HG03460 (cell line): ENCODE data around the gene AKAP13.
"Not testable (repeated sequence)": the region's sequence is repeated elsewhere in the genome, so short reads cannot be mapped to it uniquely, and the experiment has no call there.

Experiments used
- ATAC-seq: cut with Tn5 transposase; IDR thresholded peaks from one replicate; pipeline ENCODE4 v1.9.1; 2021; ENCODE audit not compliant: unreplicated experiment

The AKAP13 gene

DNA sequence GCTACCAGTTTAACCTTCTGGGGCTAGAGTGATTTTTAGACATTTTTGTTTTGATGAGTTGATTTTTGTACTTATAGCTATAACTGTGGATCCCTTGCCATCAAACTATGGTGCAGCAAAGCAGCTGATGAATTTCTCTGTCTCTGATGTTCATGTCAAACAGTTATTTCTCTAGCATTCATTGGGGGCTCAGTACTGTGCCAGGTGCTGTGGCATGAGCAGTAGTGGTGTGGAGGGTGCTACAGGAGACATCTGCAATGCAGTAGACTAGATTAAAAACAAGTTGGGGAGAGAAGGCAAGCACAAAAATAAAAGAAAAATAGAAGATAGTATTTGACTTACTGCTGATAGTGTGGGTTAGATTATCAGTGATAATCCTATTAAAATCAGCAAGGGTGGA, 95.3 kb downstream of the AKAP13 start:
- ATAC-seq, result no peak

DNA sequence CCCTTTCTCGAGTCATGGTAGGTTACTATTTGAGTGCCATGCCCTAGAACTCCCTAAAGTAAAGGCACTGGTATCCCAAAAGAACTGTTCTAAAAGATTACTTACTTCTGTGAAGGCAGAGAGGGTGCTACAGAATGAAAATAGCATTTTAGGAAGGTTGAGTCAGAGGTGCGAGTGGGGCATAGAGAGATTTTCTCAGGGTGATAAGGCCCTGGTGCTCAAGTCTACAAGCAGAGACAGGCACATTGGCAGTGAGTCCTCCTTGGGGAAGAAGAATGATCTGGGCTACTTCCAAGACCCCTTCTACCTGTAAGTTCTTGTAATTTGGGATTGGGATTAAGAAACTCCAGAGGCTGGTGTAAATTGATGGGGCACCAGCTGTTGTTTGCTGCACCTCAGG, 96.7 kb downstream of the AKAP13 start:
- ATAC-seq, result no peak

DNA sequence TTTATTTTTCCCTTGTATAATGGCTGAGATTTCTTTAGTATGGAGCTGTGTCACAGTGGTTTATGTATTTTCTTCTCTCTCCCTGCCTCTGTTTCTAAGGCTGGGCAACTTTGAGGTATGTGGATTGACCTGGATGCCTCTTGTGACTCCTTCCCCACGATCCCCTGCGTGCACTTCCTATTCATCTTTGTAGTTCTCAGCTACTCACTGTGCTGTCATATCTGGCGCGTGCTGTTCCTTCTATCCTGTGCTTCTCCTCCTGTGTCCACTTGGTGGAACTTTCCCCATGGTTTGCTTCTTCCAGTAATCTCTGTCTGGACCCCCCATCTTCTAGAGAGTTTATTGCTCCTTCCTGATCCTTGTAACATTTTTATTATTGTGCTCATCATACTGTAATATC, 97.3 kb downstream of the AKAP13 start:
- no peak for ATAC-seq

DNA sequence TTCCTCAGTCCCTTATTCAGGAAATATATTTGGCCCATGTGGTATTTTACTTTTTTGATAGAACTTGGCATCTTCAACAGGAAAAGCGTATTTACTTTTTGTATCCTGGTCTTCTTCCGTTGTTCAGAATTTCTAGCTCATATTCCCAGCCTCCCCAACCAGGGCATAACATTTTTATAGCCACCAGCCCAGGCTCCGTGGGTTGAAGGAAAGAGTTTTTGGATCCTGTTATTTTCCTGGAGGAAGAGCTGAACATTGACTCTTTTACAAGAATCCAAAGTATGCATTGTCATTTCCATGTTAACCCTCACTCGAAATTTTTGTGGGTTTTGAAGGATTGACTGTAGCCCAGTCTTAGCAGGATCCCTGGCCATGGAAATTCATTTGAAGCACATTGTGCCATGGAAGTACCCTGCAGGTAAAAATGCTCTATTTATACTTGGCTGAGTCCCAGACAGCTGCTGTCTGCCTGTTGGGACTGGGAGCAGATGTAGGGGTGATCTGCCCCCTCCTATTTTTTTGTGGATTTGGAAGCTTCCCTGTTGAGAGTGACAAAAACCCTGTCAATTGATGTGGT, 98.8 kb downstream of the AKAP13 start:
- no peak for ATAC-seq

DNA sequence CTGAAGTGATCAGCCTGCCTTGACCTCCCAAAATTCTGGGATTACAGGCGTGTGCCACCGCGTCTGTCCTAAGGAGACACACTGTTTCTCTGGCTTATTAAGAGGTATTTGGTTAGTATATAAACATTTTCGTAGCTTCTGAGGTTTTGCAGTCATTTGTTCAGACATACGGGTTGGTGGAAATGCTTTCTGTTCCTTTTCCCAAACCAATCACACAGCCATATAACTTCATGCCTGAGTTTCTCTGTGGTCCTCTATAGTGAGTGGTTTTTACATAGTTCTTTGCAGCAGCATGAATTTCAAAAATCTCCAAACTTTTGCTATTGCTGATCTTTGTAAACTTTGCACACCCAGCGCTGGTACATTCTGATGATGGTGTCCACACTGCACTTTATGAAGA, 100.5 kb downstream of the AKAP13 start:
- ATAC-seq, result no peak

DNA sequence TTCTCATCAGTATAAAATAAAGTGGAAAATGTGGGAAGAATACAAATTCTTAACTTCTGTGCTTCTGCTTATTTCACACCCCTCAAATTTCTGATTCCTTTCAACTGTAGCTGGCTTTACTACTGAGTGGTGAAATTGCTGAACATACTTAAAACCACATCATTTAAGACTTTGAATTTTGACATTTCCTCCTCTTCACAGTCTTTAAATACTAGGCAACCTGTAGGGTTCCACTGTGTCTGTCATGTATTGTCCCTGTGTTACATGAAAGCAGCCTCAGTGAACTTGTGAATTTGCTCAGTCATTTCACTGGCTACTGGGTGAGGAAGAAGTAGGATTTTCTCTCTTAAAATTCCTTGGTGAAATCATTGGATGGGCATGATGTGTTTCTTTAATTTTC, 101.1 kb downstream of the AKAP13 start:
- ATAC-seq, result not testable (repeated sequence)

DNA sequence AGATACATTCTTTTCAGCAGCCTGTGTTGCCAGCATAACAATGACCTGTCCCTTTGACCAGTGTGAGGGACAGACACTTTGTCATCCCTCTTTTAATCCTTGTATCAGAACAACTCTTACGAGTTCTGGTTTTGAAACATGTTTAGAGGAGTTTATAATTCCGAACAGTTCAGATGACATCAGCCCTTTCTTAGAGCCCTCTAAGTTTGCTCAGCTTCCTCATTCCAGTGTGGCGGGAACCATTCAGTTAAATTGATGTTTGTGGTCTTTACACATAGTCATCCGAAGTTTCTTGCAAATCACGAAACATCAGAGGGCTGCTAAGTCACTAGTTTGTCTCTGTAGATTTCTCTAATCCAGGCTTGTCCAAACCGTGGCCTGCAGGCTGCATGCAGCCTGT, 102.5 kb downstream of the AKAP13 start:
- no peak for ATAC-seq

DNA sequence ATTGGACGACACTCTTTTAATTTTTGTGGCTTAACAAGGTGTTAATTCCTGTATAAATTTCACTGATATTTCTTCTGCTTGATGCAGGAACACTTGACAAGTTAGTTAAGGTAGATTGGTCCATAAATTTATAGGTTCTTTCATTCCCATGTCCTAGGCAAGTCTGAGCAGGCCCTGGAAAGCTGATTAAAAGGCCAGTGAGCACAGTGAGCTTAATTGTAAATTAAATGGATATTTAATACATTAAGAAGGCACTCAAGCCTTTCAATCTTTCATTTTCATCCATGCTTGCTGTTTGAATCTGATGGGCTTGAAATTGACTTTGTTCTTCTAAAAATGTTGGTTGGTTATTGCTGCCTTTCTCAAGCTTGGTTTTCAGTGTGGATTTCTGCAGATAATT, 103.6 kb downstream of the AKAP13 start:
- ATAC-seq, result not testable (repeated sequence)

DNA sequence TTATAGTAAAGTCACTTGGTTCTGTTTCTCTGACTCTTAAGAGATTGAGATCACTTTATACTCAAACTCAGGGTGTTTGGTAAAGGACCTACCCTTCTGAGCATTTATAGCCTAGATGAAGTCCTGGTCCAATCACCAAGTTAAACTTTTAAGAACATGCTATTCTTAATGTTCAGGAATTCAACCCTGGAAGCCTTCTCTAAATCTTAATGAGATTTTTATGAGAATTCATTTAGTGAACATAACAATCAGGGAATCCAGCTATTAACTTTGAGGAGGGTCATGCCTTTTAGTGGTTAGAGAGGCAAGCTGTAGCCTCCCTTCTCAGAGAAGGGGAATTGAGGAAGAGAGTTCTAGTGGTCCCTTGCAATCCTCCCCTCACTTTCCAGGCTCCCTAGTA, 104.5 kb downstream of the AKAP13 start:
- ATAC-seq, result not testable (repeated sequence)

DNA sequence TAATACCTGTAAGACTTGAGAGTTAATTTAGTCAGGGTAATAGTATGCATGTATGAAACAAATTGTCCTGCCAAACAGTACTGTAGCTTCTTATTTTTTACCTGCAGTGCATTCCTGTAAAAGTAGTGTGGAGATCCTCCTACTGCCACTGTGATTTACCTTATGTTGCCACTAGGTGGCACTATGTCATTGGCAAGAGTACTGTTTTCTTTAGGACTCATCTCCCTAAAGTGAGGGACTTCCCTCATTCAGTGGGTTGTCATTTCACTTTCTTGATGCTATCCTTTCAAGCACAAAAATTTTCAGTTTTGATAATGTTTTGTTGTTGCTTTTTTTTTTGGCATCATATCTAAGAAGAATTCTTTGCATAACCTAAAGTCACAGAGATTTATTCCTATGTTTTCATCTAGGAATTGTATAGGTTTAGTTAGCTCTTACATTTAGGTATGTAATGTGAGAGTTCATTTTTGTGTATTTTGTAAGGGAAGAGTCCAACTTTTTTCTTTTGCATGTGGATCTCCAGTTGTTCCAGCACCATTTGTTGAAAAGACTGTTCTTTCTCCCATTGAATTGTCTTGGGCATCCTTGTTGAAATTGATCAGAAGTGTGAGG, 105.7 kb downstream of the AKAP13 start:
- peak; percentile 50 for ATAC-seq

DNA sequence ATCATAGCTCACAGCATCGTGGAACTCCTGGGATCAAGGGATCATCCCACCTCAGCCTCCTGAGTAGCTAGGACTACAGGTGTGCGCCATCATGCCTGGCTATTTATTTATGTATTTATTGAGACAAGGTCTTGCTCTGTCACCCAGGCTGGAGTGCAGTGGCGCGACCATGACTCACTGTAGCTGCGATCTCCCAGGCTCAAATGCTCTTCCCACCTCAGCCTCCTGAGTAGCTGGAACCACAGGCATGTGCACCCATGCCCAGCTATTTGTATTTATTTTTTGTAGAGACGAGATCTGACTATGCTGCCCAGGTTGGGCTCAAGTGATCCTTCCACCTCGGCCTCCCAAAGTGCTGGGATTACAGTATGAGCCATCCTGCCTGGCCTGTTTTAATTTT, 107.4 kb downstream of the AKAP13 start:
- ATAC-seq, result not testable (repeated sequence)

DNA sequence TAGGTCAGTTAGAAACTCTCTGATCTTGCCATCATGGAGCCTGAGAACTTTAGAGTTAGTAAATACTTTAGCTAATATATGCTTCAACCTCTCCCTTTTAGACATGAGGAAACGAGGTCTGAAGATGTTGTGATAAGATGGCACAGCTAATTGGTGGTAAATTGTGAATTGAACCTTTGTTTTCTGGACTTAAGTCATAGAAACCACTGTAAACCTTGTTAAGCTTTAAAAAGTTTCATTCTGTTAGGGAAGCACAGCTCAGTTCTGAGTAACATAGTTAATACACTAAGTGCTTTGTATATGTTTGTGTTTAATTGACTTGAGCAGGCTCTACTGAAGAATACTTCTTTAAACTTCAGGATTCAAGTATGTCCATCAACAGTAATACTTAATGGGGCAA, 108.6 kb downstream of the AKAP13 start:
- ATAC-seq, result no peak

DNA sequence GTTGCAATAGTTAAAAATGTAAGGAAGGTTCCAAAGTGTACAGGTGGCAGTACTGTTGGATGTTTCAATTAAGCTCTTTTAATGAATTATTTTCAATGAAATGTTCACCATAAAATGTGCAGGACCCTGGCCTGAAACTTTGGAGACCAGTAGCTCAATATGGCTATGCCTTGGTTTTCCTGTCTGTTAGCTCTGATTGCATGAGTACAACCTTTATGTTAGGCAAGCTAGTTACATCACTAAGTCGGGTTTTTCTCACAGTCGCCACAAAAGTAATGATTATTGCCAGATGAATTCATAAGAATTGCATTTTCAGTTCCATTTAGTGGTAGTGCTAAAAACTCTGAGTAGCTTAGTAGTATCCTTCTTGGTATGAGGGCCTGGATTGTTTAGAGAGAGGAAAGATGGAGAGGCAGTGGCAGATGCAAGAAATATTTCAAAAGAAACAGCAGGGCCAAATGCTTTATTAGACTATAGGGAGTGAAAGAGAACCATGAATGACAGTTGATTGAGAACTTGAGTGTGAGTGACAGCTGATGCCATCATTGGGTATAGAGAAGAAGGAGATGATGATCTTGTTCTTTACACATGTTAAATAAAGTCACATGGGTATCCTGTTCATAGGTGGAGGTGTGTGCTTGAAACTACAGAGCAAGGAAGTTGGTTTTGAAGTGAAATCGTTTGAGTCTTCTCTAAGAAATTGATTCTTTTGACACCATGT, 109.5 kb downstream of the AKAP13 start:
- no peak for ATAC-seq

DNA sequence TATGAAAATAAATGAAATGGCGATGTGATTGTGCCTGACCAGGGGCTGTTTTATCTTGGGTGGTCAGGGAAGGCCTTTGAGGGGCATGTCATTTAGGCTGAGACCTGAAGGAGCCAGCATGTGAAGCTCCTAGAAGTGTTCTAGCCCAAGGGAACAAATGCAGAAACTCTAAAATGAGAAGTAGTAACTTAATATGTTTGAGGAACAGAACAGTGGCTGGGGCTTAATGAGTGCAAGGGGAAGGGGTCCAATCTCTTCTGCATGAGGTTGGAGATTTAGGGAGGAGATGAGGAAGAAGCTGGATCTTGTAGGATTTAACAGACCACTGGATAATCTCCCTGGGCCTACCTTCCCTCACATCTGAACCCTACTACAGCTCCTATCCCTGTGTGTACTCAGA, 110.5 kb downstream of the AKAP13 start:
- ATAC-seq, result no peak

DNA sequence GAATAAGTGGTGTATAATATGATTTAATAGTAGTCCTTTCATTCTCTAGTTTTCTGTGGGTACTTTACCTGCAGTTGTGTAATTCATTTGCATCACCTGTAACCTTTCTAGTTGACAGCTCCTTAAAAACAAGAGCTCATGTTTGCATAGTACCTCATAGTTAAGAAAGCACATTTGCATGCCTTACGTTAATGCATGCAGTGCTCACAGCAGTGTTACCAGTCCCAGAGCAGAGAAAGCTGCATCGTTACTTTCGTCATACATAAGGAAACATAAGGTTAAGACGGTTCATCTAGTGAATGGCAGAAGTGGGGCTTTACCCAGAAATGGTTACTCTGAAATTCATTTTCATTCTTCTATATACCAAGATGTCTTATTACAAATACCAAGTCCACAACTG, 111.3 kb downstream of the AKAP13 start:
- ATAC-seq, result no peak

DNA sequence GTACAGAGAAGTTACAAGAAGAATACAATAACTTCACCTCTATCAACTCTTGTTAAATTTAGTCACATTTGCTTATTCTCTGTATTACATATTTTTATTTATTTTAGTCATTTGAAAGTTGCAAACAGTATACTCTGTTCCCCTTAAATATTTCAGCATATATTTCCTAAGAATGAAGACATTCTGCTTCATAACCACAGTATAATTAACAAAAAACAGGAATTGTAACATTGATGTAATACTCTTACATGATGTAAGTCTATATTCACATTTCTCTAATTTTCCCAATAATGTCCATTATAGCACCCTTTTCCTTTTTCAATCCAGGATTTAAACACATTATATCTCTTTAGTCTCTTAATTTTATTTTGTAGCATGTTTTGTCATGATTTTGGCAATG, 112.0 kb downstream of the AKAP13 start:
- ATAC-seq, result no peak

DNA sequence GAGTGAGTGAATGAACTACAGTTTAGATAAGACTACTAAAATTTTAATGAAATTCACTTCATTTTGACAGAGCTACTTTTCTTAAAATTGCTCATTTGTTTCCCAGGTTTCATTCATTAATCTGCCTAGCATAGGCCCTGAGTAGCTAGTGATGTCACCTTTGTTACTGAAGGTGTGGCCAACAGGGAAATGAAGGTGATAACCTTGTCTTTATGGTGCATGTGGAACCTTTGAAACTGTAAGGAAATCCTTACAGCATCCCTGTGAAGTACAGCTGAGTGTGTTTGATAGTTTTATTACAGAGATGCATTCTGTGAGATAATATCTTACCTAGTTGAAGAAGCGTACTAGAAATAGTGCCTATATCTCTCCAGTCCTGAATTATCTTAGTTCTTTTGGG, 112.9 kb downstream of the AKAP13 start:
- ATAC-seq, result no peak

DNA sequence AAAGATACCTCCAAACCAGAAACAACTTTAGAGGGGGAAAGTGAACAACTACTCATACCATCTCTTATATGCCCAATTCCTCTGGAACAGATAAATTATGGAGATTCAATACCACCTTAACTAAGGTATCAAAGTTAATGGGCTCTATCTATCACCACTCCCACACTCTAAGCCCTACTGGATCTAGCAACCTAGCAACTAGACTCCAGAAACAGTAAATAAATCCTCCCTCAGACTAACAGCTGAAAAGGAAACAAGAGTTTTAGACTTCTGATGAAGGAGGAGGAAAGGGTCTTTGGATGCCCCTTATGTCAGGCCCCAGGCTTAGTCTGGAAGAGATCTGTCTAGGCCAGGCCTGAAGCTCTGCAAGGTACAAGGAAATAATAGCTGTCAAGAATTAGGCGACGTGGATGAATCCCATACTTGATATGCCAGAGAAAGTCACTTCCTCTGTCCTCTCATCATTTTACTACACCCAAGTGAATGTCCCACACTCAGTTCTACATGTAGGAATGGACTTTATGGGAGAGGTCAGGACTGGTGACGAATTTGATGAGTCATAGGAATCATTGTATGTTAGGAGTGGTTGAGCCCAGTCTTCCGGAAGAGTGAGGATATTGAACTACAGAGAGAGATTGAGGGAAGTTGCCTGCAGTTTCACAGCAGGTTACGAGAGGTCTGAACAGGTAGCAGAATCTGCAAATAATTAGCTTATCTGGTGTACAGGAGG, 113.8 kb downstream of the AKAP13 start:
- ATAC-seq, result no peak

DNA sequence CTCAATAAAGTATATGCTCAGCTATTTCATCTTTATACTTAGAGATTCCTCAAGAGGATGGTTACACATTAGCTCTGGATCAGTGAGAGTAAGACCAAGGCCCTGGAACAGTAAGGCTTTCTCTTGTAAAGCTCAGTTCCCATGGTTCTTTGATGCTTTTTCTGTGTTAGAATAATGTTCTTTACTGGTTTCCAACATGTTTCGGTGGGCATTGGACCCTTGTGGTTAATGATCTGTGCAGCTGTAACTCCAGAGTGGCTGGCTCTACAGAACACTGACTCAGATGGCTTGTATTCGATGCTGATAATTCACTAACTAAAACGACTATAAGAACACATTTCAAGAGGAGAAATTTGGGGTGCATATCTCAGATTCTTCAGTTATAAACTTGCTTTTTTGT, 114.7 kb downstream of the AKAP13 start:
- no peak for ATAC-seq

DNA sequence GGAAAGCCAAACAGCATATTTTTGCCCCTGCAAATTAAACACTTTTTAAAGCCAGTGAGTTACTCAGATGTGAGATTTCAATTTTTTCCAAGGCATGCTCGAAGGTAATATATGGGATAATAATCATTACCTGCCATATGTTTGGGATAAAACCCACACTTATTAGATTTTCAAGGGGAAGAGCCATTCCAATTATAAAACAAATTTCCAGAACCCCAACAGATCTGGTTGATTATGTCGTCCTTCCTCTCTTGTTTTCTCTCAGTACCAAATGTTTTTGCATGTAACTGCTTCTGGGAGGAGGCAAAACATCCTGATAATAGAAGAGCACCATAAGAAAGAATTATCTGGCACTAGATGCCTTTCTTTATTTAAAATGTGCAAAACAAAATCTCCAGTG, 115.1 kb downstream of the AKAP13 start:
- no peak for ATAC-seq

DNA sequence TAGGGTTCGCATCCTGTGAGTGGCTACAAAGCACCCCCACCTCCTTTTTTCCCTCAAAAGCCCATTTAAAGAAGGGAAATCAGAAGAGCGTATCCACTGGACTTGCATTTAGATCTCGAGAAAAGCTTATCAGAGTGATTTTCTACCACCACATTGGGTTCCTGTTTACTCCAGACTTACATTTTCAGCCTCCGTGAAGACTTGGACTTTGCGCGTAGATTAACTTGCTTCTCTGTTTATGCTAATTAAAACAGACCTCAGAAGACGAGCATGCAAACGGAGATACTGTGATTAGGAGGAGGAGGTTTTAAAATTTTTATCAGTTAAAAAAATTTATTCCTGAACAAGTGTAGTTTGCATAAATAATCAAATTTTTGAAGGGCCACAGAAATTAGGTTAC, 115.7 kb downstream of the AKAP13 start:
- ATAC-seq, result no peak
